Type B pancreatic cell (in vitro differentiated cells): Measurements from ENCODE around the gene KIFAP3. TPM values are rescaled to one million over a fixed set of nuclear protein-coding genes. Genes with fewer than 3 reads are reported as not detected.
"Not testable (repeated sequence)": the region's sequence is repeated elsewhere in the genome, so short reads cannot be mapped to it uniquely, and the experiment has no call there.

ENCODE experiments used
- DNase-seq: peaks from one replicate; pipeline ENCODE4 v3.0.0; 2021; ENCODE audit warnings: mixed read lengths; ENCODE audit not compliant: unreplicated experiment; ENCODE audit errors: extremely low spot score
- H3K27ac Mint-ChIP-seq: 2 replicates; pipeline ENCODE4 v1.8.0; 2021; ENCODE audit warnings: mild to moderate bottlenecking, mixed read lengths
- H3K27me3 Mint-ChIP-seq: 2 replicates; pipeline ENCODE4 v1.8.0; 2021; ENCODE audit warnings: mixed read lengths
- H3K36me3 Mint-ChIP-seq: 2 replicates; pipeline ENCODE4 v1.8.0; 2021; ENCODE audit warnings: mixed read lengths
- H3K4me1 Mint-ChIP-seq: one replicate; pipeline ENCODE4 v1.8.0; 2021; ENCODE audit warnings: mixed read lengths; ENCODE audit not compliant: unreplicated experiment
- H3K4me3 Mint-ChIP-seq: 2 replicates; pipeline ENCODE4 v1.8.0; 2021; ENCODE audit warnings: mild to moderate bottlenecking, mixed read lengths
- H3K9me3 Mint-ChIP-seq: 2 replicates; pipeline ENCODE4 v1.8.0; 2021; ENCODE audit warnings: mixed read lengths
- CTCF ChIP-seq: fragments of 200-600 bp; sonication (generic); conservative IDR thresholded peaks from 2 replicates; pipeline ENCODE4 v1.5.0; 2021; ENCODE audit warnings: antibody characterized with exemption, mild to moderate bottlenecking
- long read RNA-seq: library from polyadenylated mRNA; unstranded; transcript quantifications from one replicate; pipeline ENCODE4 v2.0.0, GENCODE V29; 2020
- total RNA-seq: library from RNA; stranded (reverse); gene quantifications from 2 replicates; pipeline ENCODE4 v1.2.1, GENCODE V29; 2021; ENCODE audit warnings: low replicate concordance

The KIFAP3 gene
- 39.7 and 44.7 TPM in 2 replicates for total RNA-seq
- long read RNA-seq, transcript KIFAP3-203 (19 exons, 2,718 nt), result minor isoform, 6 of 326 reads
- long read RNA-seq, transcript KIFAP3-201 (20 exons, 2,957 nt), result major isoform, 256 of 326 reads
- long read RNA-seq, partial matches to known transcripts, result 24 of 326 reads
- long read RNA-seq, other reads (novel, unspliced or antisense), result 40 of 326 reads

- peak within 1 kb of the TSS; percentile 88 for H3K27ac Mint-ChIP-seq
- peak; percentile 68 for TF ChIP-seq CTCF
- H3K4me3 Mint-ChIP-seq, result peak within 1 kb of the TSS; percentile 98
- DNase-seq, result peak; percentile 96
- peaks cover 9% of the 10 kb centered on the region for H3K36me3 Mint-ChIP-seq
- peaks cover 16% of the 10 kb centered on the region for H3K4me1 Mint-ChIP-seq
- H3K27me3 Mint-ChIP-seq, result no peaks in the 10 kb centered on the region
- peaks cover 11% of the 10 kb centered on the region for H3K9me3 Mint-ChIP-seq
Observed at GRCh38 chr1:170074250-170075157, at the start of gene KIFAP3. Gene KIFAP3 (minus strand): TSS chr1:170074695. CDS start chr1:170074467, 228 bp downstream.

- Mint-ChIP-seq H3K27me3 (no peaks in the 10 kb centered on the region), H3K36me3 (no peaks in the 10 kb centered on the region), H3K4me3 (no peak overlapping the region), H3K4me1 (peaks cover 8% of the 10 kb centered on the region), H3K27ac (no peak overlapping the region), H3K9me3 (peaks cover 4% of the 10 kb centered on the region)
- no peak for TF ChIP-seq CTCF
- DNase-seq, result no peak
Observed at GRCh38 chr1:170122366-170122765, 47.9 kb upstream of the KIFAP3 start.

- no peaks in the 10 kb centered on the region for H3K27me3 Mint-ChIP-seq
- no peak overlapping the region for H3K27ac Mint-ChIP-seq
- DNase-seq, result no peak
- H3K36me3 Mint-ChIP-seq, result no peaks in the 10 kb centered on the region
- TF ChIP-seq CTCF, result no peak
- no peaks in the 10 kb centered on the region for H3K4me1 Mint-ChIP-seq
- H3K9me3 Mint-ChIP-seq, result peaks cover 4% of the 10 kb centered on the region
- H3K4me3 Mint-ChIP-seq, result no peak overlapping the region
Observed at GRCh38 chr1:170114906-170115305, 40.4 kb upstream of the KIFAP3 start.

GRCh38 chr1:170113140-170113539 lies 38.6 kb upstream of the KIFAP3 start:
- H3K27me3 Mint-ChIP-seq, H3K4me1 Mint-ChIP-seq, H3K4me3 Mint-ChIP-seq, H3K9me3 Mint-ChIP-seq, H3K27ac Mint-ChIP-seq, DNase-seq, H3K36me3 Mint-ChIP-seq: not testable (repeated sequence)

GRCh38 chr1:170097449-170097948 lies 23.0 kb upstream of the KIFAP3 start:
- Mint-ChIP-seq H3K36me3 (no peaks in the 10 kb centered on the region), H3K27me3 (no peaks in the 10 kb centered on the region), H3K27ac (no peak overlapping the region)

More at GRCh38 chr1:170097449-170097948, 23.0 kb upstream of the KIFAP3 start:
- no peak for DNase-seq
- TF ChIP-seq CTCF, result no peak
- H3K4me1 Mint-ChIP-seq, result peaks cover 21% of the 10 kb centered on the region
- H3K4me3 Mint-ChIP-seq, result peak overlapping the region; percentile 32
- peaks cover 10% of the 10 kb centered on the region for H3K9me3 Mint-ChIP-seq
